GM21381 (cell line): ENCODE data around the gene PIK3C2B.
"Not testable (repeated sequence)": the region's sequence is repeated elsewhere in the genome, so short reads cannot be mapped to it uniquely, and the experiment has no call there.

Source experiments
- ATAC-seq: cut with Tn5 transposase; IDR thresholded peaks from one replicate; pipeline ENCODE4 v1.9.1; 2021; ENCODE audit warnings: mild to moderate bottlenecking, moderate library complexity; ENCODE audit not compliant: unreplicated experiment

PIK3C2B gene, protein sequence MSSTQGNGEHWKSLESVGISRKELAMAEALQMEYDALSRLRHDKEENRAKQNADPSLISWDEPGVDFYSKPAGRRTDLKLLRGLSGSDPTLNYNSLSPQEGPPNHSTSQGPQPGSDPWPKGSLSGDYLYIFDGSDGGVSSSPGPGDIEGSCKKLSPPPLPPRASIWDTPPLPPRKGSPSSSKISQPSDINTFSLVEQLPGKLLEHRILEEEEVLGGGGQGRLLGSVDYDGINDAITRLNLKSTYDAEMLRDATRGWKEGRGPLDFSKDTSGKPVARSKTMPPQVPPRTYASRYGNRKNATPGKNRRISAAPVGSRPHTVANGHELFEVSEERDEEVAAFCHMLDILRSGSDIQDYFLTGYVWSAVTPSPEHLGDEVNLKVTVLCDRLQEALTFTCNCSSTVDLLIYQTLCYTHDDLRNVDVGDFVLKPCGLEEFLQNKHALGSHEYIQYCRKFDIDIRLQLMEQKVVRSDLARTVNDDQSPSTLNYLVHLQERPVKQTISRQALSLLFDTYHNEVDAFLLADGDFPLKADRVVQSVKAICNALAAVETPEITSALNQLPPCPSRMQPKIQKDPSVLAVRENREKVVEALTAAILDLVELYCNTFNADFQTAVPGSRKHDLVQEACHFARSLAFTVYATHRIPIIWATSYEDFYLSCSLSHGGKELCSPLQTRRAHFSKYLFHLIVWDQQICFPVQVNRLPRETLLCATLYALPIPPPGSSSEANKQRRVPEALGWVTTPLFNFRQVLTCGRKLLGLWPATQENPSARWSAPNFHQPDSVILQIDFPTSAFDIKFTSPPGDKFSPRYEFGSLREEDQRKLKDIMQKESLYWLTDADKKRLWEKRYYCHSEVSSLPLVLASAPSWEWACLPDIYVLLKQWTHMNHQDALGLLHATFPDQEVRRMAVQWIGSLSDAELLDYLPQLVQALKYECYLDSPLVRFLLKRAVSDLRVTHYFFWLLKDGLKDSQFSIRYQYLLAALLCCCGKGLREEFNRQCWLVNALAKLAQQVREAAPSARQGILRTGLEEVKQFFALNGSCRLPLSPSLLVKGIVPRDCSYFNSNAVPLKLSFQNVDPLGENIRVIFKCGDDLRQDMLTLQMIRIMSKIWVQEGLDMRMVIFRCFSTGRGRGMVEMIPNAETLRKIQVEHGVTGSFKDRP (N-terminal part only)

DNA sequence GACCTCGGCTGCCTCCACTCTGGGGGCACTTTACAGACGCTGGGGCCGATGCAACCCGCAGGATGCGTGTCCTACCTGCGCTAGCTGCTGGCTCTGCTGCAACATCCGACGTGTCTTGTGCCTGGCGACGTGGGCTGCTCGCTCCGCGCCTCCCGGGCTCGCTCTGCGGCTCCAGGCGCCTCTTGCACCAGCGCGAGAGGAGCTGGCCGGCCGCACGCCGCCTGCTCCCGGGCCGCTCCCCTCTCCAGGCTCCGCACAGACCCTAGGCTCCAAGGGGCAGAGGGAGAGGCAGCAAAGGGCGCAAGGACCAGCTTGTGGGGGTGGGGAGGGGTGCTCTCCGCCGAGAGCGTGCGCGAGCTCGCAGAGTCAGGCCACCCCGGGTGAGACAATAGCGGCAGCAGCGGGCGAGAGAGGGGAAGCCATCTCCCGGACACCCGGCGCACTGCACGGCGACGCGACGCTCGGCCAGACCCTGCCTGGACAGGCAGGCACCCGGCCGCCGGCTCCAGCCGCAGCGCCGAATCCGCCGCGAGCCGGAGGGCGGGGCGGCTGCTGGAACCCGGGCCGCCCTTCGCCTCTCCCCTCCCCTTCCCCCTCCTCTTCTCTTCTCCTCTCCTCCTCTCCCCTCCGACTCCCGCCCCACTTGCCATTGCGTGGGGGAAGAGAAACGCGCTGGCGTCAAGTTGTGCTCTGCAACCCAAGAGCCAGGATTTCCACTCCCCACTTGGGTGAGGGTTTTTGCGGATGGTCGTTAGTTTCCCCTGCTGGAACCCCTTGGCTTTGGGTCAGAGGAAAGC, at the start of gene PIK3C2B:
Gene PIK3C2B, minus strand, starts transcription at position 525 of the 797 bp plus-strand sequence. CDS start 25,003 bp downstream, outside the sequence.
- peak; percentile 77 for ATAC-seq

DNA sequence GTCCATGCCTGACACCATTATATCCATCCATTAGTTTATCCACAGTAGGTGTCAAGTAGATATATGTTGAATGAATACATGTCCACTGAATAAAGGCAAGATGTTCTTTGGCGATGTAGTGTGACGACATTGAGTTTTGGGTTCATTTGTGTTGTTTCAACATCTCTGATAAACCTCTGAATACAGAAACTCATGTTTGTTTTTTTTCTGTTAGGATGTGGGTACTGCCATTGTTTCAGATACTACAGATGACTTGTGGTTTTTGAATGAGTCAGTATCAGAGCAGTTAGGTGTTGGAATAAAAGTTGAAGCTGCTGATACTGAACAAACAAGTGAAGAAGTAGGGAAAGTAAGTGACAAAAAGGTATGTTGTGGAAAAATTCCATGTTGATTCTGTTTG, 49.7 kb upstream of the PIK3C2B start:
- peak; percentile 56 for ATAC-seq

GRCh38 chr1:204541626-204542025, 47.0 kb upstream of the PIK3C2B start:
- no peak for ATAC-seq

DNA sequence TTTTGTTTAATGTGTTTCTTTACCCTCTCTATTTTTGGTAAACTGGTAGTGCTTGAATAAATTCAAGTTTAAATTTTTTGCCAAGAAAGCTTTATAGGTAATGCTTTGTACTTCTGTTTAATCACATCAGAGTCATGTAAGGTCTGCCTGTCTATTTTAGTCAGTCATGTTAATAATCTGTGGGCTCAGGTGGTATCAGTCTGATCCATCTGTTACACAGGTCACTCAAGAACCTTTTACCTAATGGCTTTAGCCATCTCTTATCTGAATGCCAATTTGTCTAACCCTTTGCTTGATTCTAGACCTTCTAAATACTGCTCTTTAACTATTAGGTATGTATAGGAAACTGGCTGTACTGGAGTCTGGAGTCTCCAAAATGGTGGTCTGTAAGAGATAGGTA, 38.2 kb upstream of the PIK3C2B start:
- no peak for ATAC-seq

GRCh38 chr1:204530932-204531331, 36.3 kb upstream of the PIK3C2B start:
- peak; percentile 86 for ATAC-seq

- ATAC-seq, result no peak
Observed at GRCh38 chr1:204529371-204529895, 34.8 kb upstream of the PIK3C2B start.

DNA sequence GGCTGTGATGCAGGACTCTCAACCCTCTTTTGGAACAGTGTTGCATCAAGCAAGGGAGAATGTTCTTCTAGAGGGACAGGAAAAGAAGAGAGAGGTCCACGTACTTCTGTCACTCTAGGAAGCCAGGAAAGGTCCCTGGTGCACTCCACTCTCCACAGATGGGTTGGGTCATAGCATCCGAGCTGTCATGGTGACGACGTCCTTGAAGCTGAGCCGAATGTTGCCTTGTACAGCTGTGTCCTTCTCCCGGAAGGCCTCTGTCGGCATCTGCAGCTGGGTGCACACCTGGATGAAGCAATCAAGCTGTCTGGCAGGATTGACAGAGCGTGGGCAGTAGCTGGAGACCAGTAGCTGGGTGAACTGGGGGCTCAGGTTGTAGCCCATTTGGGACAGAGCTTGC, 34.1 kb upstream of the PIK3C2B start:
- no peak for ATAC-seq

GRCh38 chr1:204528241-204528640, 33.6 kb upstream of the PIK3C2B start:
- ATAC-seq, result no peak

DNA sequence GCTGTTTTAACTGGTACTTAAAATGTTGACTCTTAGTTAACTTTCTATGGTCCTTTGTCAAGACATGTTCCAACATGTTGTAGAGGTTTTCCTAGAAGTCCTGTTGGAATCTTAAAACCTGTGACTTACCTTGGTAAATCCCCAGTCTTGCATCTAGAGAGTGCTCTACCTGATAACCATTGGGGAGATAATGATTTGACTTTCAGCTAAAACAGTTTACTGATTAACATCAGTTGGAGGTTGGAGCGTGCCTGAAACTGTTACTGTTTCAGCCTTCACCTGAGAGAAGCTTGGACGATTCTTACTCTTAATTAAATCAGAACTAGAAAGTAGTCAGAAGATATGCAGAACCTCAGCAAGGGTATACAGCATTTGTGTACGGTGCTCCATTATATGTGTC, 30.4 kb upstream of the PIK3C2B start:
- ATAC-seq, result no peak

- ATAC-seq, result no peak
Observed at GRCh38 chr1:204523605-204524215, 29.1 kb upstream of the PIK3C2B start.

- ATAC-seq, result not testable (repeated sequence)
Observed at GRCh38 chr1:204521941-204522521, 27.4 kb upstream of the PIK3C2B start.

DNA sequence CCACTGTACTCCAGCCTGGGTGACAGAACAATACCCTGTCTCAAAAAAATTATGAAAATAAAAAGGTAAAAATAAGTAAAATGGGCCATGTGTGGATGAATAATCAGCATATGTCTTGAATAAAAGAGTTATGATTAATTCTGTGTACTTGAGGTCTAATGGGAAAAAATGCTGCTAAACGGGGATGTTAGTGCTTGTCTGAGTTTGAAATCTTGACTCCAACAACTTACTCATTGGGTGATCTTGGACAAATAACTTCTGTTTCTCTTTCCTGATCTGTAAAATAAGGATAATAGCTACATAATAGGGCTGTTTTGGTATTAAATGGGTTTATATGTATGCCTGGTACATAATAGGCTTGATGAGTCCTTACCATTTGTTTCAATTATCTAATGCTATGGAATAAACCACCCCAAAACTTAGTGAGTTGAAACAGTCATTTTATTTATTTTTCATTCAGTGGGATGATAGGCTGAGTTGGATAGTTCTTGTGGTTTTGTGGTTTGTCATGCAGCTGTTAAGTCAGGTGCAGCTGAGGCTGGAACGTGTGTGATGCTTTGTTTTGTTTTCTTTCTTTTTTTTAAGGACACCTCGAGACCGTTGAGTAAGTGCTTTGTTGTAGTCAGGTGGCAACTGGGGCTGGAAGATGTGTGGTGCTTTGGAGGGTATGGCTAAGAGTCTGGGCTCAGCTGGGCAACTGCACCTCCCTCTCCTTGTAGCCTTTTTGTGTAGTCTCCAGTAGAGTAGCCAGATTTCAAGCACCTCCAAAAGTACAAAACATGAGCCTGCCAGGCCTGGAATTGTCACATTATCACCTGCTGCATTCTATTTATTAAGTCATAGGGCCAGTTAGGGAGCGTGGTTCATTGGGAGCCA, 26.5 kb upstream of the PIK3C2B start:
- ATAC-seq, result peak; percentile 45

DNA sequence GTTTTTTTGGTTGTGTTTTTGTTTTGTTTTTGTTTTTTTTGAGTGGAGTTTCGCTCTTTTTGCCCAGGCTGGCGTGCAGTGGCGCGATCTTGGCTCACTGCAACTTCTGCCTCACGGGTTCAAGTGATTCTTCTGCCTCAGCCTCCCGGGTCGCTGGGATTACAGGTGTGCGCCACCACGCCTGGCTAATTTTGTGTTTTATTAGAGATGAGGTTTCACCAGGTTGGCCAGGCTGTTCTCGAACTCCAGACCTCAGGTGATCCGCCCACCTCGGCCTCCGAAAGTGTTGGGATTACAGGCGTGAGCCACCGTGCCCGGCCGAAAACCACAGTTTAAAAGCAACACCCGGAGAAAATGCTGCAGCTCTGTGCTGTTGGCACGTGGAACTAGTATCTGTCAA, 22.8 kb upstream of the PIK3C2B start:
- ATAC-seq, result not testable (repeated sequence)

GRCh38 chr1:204516180-204516879, 21.7 kb upstream of the PIK3C2B start, which contains the start of gene MDM4:
Gene MDM4, plus strand, starts transcription at chr1:204516406. Its CDS starts 9,113 bp downstream, at chr1:204525519.
- peak; percentile 78 for ATAC-seq

DNA sequence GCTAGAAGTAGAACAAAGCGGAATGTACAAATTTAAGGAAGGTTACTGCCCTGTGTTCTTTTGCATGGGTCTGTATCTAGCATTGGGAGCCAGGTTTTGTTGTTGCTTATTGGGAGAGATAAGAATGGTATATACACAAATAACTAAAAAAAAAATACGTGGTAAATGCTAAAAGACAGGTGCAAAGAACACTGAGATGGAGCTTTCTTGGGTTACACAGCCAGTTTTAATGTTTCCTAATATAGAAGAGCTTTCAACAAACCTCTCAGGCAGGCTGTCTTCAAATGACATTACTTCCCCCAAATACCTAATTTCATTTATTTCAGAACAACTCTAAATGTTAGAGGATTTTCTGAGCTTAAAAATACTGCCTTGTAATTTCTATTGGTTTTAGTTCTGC, 20.2 kb upstream of the PIK3C2B start:
- no peak for ATAC-seq

- peak; percentile 33 for ATAC-seq
Observed at GRCh38 chr1:204513117-204513716, 18.6 kb upstream of the PIK3C2B start.

GRCh38 chr1:204511366-204511765, 16.8 kb upstream of the PIK3C2B start:
- no peak for ATAC-seq
